KMS-11 (cell line): ENCODE results near the gene SULT1C2.
"Not testable (repeated sequence)": the region's sequence is repeated elsewhere in the genome, so short reads cannot be mapped to it uniquely, and the experiment has no call there.

ENCODE experiments used
- H2AFZ ChIP-seq: fragments of 200-600 bp; sonication (generic); 2 replicates; pipeline ENCODE4 v1.6.1; 2016; ENCODE audit warnings: antibody characterized with exemption, mixed run types, low read depth
- H3K27ac ChIP-seq: fragments of 200-600 bp; sonication (generic); 2 replicates; pipeline ENCODE4 v1.6.1; 2016; ENCODE audit warnings: mild to moderate bottlenecking, mixed run types
- H3K27me3 ChIP-seq: fragments of 200-600 bp; sonication (generic); 2 replicates; pipeline ENCODE4 v1.6.1; 2017; ENCODE audit warnings: mild to moderate bottlenecking, low read depth, mixed run types, moderate library complexity; ENCODE audit not compliant: insufficient read depth
- H3K36me3 ChIP-seq: fragments of 200-600 bp; sonication (generic); 2 replicates; pipeline ENCODE4 v1.6.1; 2017; ENCODE audit warnings: mild to moderate bottlenecking, mixed run types; ENCODE audit not compliant: insufficient read depth
- H3K4me1 ChIP-seq: fragments of 200-600 bp; sonication (generic); 2 replicates; pipeline ENCODE4 v1.6.1; 2016; ENCODE audit warnings: mild to moderate bottlenecking, low read depth, mixed run types; ENCODE audit not compliant: poor library complexity, severe bottlenecking
- H3K4me2 ChIP-seq: fragments of 200-600 bp; sonication (generic); 2 replicates; pipeline ENCODE4 v1.7.0; 2016; ENCODE audit warnings: mild to moderate bottlenecking, mixed run types
- H3K4me3 ChIP-seq: fragments of 200-600 bp; sonication (generic); IDR thresholded peaks from 2 replicates; pipeline ENCODE4 v1.6.1; 2017; ENCODE audit warnings: low read depth, low read length, mixed read lengths; ENCODE audit not compliant: insufficient read depth
- H3K79me2 ChIP-seq: fragments of 200-600 bp; sonication (generic); 2 replicates; pipeline ENCODE4 v1.6.1; 2016; ENCODE audit warnings: low read depth, mixed run types; ENCODE audit not compliant: insufficient read depth
- H3K9ac ChIP-seq: fragments of 200-600 bp; sonication (generic); 2 replicates; pipeline ENCODE4 v1.6.1; 2016; ENCODE audit warnings: mild to moderate bottlenecking, mixed run types
- H4K20me1 ChIP-seq: fragments of 200-600 bp; sonication (generic); 2 replicates; pipeline ENCODE4 v1.6.1; 2016; ENCODE audit warnings: mild to moderate bottlenecking, mixed run types; ENCODE audit not compliant: insufficient read depth
- TF ChIP-seq, protein P1 (sequence below): fragments of 200-600 bp; sonication (generic); conservative IDR thresholded peaks from 2 replicates; pipeline ENCODE4 v1.6.1; 2017; ENCODE audit warnings: low read depth, mild to moderate bottlenecking, antibody characterized with exemption, low read length, moderate library complexity, mixed read lengths

The SULT1C2 gene

DNA sequence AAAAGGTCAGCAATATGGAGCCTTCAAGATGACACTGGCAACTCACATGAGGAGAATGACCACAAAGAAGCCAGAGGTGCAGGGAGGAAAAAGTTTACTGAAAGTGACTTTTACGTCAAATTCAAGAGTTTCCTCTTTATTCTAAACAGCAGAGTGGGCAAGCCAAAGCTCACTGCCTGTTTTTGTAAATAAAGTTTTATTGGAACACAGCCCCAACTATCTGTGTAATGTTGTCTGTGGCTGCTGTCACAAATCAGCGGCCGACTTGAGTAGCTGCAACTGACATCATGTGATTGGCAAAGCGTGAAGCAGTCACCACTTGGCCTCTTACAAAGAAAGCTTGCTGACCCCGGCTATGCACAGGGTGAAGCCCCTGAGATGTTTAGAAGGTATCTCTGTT, 9.2 kb upstream of the SULT1C2 start:
- H3K4me2 ChIP-seq = no peak overlapping the region
- H3K4me3 ChIP-seq = no peak overlapping the region
- TF ChIP-seq, protein P1, sequence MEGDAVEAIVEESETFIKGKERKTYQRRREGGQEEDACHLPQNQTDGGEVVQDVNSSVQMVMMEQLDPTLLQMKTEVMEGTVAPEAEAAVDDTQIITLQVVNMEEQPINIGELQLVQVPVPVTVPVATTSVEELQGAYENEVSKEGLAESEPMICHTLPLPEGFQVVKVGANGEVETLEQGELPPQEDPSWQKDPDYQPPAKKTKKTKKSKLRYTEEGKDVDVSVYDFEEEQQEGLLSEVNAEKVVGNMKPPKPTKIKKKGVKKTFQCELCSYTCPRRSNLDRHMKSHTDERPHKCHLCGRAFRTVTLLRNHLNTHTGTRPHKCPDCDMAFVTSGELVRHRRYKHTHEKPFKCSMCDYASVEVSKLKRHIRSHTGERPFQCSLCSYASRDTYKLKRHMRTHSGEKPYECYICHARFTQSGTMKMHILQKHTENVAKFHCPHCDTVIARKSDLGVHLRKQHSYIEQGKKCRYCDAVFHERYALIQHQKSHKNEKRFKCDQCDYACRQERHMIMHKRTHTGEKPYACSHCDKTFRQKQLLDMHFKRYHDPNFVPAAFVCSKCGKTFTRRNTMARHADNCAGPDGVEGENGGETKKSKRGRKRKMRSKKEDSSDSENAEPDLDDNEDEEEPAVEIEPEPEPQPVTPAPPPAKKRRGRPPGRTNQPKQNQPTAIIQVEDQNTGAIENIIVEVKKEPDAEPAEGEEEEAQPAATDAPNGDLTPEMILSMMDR = no peak
- H3K4me1 ChIP-seq = no peaks in the 10 kb centered on the region
- no peak overlapping the region for H3K9ac ChIP-seq
- no peaks in the 10 kb centered on the region for H3K79me2 ChIP-seq
- no peaks in the 10 kb centered on the region for H3K36me3 ChIP-seq
- no peak overlapping the region for H2AFZ ChIP-seq
- no peaks in the 10 kb centered on the region for H3K27me3 ChIP-seq
- no peak overlapping the region for H3K27ac ChIP-seq
- H4K20me1 ChIP-seq = no peaks in the 10 kb centered on the region

DNA sequence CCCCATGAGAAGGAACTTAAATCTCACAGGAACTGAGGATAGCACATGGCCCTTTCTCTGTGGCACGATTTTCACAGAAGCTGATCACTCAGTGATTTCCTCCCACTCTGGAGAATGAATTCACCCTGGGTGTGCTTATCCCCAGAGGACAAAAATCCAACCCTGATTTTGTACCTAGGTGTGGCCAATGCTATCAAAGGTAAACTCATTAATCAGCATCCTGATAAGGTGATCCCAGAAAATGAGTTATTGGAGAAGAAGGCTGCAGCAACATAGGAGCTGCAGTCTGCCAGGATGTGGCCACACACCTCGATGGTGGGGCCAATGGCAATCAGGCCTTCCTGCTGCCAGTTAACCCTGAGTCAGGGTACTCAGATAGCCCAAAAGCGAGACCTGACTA, 8.2 kb upstream of the SULT1C2 start:
- Histone ChIP-seq H2AFZ (no peak overlapping the region), H3K27me3 (no peaks in the 10 kb centered on the region), H4K20me1 (no peaks in the 10 kb centered on the region), H3K4me1 (no peaks in the 10 kb centered on the region), H3K4me3 (no peak overlapping the region), H3K79me2 (no peaks in the 10 kb centered on the region), H3K36me3 (no peaks in the 10 kb centered on the region), H3K9ac (no peak overlapping the region), H3K4me2 (no peak overlapping the region), H3K27ac (no peak overlapping the region)
- TF ChIP-seq, protein P1 = no peak

DNA sequence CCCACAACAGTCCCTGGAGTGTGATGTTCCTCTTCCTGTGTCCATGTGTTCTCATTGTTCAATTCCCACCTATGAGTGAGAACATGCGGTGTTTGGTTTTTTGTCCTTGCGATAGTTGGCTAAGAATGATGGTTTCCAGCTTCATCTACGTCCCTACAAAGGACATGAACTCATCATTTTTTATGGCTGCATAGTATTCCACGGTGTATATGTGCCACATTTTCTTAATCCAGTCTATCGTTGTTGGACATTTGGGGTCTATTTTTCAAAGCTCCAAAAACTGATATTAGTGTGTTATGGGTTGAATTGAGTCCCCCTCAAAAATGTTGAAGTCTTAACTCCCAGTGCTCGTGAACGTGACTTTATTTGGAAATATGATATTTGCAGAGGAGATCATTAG, 4.1 kb upstream of the SULT1C2 start:
- not testable (repeated sequence) for H3K4me2 ChIP-seq

DNA sequence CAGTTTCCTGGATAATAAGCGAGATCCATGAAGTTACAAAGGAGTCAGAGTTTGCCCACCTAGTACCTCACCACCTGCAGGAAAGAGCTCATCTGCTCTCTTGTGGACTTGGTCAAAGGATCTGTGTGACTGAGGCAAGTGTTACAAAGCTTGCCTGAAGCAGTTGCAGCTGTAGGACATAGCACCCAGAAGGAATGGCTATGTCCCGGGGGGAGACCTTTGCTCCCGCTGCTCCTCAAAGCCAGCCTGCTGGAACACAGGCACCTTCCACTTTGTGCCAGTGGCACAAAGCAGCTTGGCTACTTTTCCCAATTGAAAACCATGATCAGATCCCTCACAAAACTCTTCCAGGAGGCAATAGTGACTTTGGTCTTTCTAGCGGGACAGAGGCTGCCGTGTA, 3.1 kb upstream of the SULT1C2 start:
- Histone ChIP-seq H3K27ac (no peak overlapping the region), H4K20me1 (no peaks in the 10 kb centered on the region), H3K4me2 (no peak overlapping the region), H3K4me3 (no peak overlapping the region), H3K36me3 (no peaks in the 10 kb centered on the region), H3K9ac (no peak overlapping the region), H3K4me1 (no peaks in the 10 kb centered on the region), H3K79me2 (no peaks in the 10 kb centered on the region), H2AFZ (no peak overlapping the region), H3K27me3 (no peaks in the 10 kb centered on the region)
- TF ChIP-seq, protein P1 = no peak

More for the DNA sequence above, 4.1 kb upstream of the SULT1C2 start:
- H3K9ac ChIP-seq, H3K27me3 ChIP-seq, H4K20me1 ChIP-seq, H3K4me1 ChIP-seq, H3K79me2 ChIP-seq, H3K27ac ChIP-seq, H3K4me3 ChIP-seq, H2AFZ ChIP-seq, H3K36me3 ChIP-seq: not testable (repeated sequence)

DNA sequence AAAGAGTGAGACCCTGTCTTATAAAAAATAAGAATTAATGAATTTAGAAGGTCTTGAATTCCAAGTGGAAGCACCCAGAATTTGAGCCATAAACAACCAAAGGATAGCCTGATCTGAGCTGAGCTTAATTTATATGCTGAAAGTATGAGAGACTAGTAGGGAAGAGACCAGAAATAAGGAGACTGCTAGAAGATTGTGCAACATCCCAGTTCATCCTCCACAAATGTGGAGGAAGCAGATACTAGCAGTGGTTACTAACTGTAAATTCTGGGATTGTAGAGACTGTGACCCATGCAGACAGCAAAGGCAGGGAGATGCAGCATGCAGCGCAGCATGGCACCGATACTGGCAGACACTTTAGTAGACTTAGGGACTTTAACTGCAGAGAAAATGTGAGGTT, 1.5 kb upstream of the SULT1C2 start:
- Histone ChIP-seq H3K27me3 (no peaks in the 10 kb centered on the region), H3K4me1 (no peaks in the 10 kb centered on the region), H3K4me3 (no peak overlapping the region), H3K9ac (no peak overlapping the region), H3K27ac (no peak overlapping the region), H3K79me2 (no peaks in the 10 kb centered on the region), H2AFZ (no peak overlapping the region), H3K4me2 (no peak overlapping the region), H4K20me1 (no peaks in the 10 kb centered on the region), H3K36me3 (no peaks in the 10 kb centered on the region)
- TF ChIP-seq, protein P1 = no peak
